ENCODE results near the gene PRKACA.

The PRKACA gene

DNA sequence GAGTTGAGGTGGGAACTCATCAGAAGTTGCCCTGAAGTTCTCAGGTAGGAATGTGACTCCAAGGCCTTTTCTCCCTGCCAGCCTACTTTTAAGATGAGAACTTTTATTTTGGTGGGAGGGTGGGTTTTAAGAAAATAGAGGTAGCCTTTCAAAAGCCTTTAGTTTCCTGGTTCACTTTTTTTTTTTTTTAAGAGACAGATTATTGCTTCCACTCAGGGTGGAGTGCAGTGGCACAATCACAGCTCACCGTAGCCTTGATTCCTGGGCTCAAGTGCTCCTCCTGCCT, 34.9 kb downstream of the PRKACA start:
- DNase-seq (ENCODE audit: extremely low read depth, low read depth): no peak
- TF ChIP-seq, protein P1, sequence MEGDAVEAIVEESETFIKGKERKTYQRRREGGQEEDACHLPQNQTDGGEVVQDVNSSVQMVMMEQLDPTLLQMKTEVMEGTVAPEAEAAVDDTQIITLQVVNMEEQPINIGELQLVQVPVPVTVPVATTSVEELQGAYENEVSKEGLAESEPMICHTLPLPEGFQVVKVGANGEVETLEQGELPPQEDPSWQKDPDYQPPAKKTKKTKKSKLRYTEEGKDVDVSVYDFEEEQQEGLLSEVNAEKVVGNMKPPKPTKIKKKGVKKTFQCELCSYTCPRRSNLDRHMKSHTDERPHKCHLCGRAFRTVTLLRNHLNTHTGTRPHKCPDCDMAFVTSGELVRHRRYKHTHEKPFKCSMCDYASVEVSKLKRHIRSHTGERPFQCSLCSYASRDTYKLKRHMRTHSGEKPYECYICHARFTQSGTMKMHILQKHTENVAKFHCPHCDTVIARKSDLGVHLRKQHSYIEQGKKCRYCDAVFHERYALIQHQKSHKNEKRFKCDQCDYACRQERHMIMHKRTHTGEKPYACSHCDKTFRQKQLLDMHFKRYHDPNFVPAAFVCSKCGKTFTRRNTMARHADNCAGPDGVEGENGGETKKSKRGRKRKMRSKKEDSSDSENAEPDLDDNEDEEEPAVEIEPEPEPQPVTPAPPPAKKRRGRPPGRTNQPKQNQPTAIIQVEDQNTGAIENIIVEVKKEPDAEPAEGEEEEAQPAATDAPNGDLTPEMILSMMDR (IDR thresholded peaks at IDR 0.05; ENCODE audit: low read depth, low read length): no peak

DNA sequence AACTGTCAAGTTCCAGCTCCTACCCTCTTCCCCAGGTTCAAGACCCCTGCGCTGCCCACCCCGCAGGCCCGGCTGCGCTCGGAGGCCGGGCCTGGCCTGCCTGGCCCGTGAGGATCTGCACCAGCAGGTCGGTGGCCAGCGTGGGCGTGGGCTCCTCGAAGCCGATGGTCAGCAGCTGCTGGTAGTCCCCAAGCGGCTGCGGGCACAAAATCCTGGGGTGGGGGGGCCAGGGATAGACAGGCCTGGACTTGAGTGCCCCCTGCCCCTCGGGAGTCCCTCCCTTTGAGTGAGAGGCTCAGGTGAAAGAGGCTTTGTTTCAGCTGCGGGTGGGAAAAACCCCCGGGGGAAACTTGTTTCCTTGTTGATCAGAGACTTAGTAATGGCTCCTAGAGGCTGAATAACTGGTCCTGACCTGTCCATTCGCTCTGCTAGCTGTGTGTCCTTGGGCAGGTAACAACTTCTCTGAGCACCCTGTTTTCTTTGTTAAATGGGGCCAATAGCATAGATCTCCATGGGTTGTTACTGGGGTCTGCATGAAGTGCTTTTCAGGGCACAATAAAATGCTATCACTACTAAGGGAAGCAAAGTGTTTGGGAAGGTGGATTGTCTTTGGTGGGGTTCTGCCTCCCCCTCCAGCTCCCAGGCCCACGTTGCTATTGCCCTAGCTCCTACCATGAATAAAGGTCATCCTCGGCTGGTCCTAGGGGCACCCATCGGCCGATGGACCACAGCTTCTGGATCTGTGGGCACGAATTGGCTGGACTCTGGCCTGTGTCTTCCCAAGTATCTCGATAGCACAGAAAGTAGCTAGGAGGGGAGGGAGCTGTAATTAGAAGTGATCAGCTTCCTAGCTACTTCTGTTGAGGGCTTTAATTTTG, 35.5 kb downstream of the PRKACA start:
- no peak for DNase-seq (ENCODE audit: extremely low read depth, low read depth)
- TF ChIP-seq, protein P1 (IDR thresholded peaks at IDR 0.05; ENCODE audit: low read depth, low read length): no peak

DNA sequence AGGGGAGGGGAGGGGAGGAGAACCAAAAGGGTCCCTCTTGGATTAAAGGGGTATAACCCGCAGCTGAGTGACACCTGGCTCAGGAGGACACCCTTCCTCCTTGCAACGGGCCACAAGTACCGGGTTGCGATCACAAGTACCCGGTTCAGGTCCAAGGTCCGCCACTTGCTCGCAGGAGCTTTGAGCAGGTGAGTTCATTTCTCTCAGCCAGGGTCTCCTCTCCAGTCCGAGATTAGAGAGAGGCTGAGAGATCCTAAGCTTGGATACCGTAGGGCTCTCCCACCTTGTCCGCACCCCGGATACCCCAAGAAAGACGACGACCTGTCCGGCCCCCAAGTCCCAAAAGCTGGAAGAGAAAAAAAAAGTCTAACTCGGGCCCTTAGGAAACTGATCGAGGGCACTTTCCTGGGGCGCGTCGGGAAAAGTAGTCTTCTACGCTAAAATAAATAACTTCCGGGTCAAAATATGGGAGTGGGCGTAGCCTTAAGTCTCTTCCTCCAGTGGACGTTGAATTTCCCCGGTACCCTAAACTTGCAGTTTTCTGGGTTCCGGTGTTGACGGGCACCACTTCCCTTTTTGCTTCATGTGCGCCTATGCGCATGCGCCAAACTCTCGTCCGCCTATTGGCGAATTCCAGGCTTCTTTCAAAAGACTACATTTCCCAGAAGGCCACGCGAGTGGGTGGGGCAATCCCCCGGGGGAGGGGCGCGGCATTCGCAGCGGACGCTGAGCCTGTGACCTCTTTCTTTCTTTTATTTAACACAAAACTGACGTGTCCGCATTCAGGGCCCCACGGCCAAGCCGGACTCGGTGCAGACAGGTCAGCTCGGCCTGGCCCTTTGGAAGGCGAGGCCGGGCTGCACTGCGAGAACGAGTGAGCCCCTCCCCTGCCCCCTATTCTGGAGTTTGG, 36.4 kb downstream of the PRKACA start:
- TF ChIP-seq, protein P1 (IDR thresholded peaks at IDR 0.05; ENCODE audit: low read depth, low read length): no peak
- peak; percentile 99 for DNase-seq (ENCODE audit: extremely low read depth, low read depth)

DNA sequence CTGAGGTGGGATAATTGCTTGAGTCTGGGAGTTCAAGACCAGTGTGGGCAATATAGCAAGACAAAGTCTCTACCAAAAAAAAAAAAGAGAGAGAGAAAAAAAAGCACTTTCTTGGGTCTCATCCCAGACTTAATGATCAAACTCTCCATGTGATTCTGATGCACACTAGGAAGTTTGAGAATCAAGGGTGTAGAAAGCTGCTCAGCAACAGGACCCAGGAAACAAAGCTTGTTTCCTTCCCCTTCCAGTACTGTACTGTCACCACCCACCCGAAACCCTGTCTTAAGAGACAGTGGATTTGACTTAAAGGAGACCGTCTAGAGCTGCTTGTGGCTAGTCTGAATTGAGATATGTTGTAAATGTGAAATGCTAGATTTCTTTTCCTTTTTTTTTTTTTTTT, 39.2 kb downstream of the PRKACA start:
- TF ChIP-seq, protein P1 (IDR thresholded peaks at IDR 0.05; ENCODE audit: low read depth, low read length): no peak
- DNase-seq (ENCODE audit: extremely low read depth, low read depth): no peak

- TF ChIP-seq, protein P1 (IDR thresholded peaks at IDR 0.05; ENCODE audit: low read depth, low read length): no peak
- DNase-seq (ENCODE audit: extremely low read depth, low read depth): no peak
These were observed 43.4 kb downstream of the PRKACA start for GRCh38 chr19:14073925-14074838.

DNA sequence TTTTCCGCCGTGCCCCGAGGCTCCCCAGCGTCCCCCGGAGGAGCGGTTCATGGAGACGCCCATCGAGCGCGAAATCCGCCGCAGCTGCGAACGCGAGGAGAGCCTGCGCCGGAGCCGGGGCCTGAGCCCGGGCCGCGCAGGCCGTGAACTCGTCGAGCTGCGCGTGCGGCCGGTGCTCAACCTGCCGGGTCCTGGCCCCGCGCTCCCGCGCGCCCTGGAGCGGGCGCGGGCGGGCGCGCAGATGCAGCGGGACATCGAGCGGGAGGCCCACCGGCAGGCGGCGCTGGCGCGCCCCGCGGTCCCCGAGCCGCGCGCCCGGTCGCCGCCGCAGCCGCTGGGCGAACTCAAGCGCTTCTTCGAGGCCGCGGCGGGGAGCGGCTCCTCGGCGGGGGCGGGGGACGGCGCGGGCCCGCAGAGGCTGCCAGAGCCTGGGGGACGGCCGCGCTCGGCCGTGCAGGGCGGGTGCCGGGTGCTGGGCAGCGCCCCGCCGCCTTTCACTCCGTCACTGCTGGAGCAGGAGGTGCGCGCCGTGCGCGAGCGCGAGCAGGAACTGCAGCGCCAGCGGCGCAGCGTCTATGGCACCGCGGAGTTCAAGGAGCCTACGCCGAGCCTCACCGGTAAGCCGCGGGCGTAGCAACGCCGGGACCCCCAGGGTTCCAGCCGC, 44.2 kb downstream of the PRKACA start:
- DNase-seq (ENCODE audit: extremely low read depth, low read depth): no peak
- TF ChIP-seq, protein P1 (IDR thresholded peaks at IDR 0.05; ENCODE audit: low read depth, low read length): peak; percentile 25
